ENCODE measurements around the gene UNC5C.

- TF ChIP-seq CTCF (IDR thresholded peaks at IDR 0.05 in 8 of 11, conservative IDR thresholded peaks at IDR 0.05 in 3 of 11): no peak
- TF ChIP-seq POLR2A (IDR thresholded peaks at IDR 0.05): no peak
- TF ChIP-seq POLR2AphosphoS5 (IDR thresholded peaks at IDR 0.05): no peak
These were observed 7.7 kb downstream of the UNC5C start for GRCh38 chr4:95541094-95541493.

All from spleen (tissue), 7 donors.